Colon (tissue), 2 donors: ENCODE measurements around the gene IGSF6.

Source experiments
- FAIRE-seq: peaks from 2 replicates; lab custom pipeline; 2012; peaks lifted over from hg19 to GRCh38; lab: Jason Lieb, UNC
- donor health status: control.
- donor health status: control.

The IGSF6 gene

DNA sequence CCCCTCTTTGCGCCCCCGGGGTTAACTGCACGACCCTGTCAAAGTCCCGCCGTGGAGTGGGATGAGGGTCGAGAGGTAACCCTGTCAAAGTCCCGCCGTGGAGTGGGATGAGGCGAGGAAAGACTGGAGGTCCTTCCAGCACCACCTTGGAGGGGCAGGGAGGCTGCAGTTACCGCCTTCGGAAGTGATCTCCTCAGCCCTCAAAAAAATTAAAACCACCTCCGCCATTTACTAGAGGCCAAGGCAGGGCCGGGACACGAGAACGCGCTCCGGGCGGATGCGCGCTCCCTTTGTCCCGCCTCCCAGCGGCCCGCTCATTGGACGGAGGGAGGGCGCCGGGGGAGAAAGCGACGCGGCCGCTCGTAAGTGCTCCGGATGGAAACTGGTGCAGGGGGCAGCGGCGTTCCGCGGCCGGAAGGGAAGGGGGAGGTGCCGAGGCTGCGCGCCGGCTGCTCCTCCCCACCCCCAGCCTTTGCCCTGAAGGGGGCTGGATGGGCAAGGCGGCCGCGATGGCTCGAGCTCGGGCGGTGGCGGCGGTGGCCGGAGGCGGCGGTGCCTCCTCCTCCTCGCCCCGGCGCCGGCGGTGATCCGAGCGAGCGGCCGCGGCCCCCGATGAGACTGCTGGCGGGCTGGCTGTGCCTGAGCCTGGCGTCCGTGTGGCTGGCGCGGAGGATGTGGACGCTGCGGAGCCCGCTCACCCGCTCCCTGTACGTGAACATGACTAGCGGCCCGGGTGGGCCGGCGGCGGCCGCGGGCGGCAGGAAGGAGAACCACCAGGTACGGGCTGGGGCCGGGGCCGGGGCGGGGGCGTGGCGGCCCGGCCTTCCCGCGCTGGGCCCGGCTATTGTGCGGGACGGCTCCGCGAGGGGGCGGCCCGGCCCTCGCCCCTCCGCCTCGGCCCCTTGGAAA lies 53.0 kb downstream of the IGSF6 start, which contains the start of gene METTL9:
TSS of gene METTL9 (plus strand) at position 456 of the 909 bp plus-strand sequence. CDS start at position 613, 157 bp downstream.
- no peak for FAIRE-seq

GRCh38 chr16:21598701-21599121 lies 53.7 kb downstream of the IGSF6 start:
- no peak for FAIRE-seq

GRCh38 chr16:21598206-21598605 lies 54.2 kb downstream of the IGSF6 start:
- no peak for FAIRE-seq

GRCh38 chr16:21597561-21598030 lies 54.8 kb downstream of the IGSF6 start:
- no peak for FAIRE-seq

- no peak for FAIRE-seq
Measured at GRCh38 chr16:21593530-21594289, 58.7 kb downstream of the IGSF6 start.

- no peak for FAIRE-seq
Measured at GRCh38 chr16:21592191-21592590, 60.2 kb downstream of the IGSF6 start.

GRCh38 chr16:21590796-21591195 lies 61.6 kb downstream of the IGSF6 start:
- no peak for FAIRE-seq

GRCh38 chr16:21590287-21590686 lies 62.1 kb downstream of the IGSF6 start:
- FAIRE-seq, result no peak

DNA sequence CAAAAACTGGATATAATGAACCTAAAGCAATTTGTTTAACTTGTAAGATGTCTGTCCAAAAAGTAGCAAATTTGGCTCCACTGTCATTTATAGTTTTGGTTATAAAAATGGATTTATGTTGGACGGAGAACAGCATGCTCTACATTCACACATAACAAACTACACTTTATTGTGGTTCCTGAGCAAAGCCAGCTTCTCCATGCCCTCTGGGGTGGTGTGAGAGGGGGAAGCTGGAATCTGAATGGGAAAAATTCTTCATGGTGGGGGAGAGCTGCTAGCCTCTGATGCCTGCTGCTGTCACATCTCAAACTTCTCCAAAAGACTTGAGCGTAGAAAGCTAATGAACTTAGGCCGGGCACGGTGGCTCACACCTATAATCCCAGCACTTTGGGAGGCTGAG lies 62.9 kb downstream of the IGSF6 start:
- FAIRE-seq, result no peak
